Nephron progenitor cell (in vitro differentiated cells): ENCODE measurements around the gene SGPP1.

Experiments
- DNase-seq: peaks from one replicate; pipeline ENCODE4 v3.0.0; 2021
- H3K27ac Mint-ChIP-seq: 2 replicates; pipeline ENCODE4 v1.8.0; 2021; ENCODE audit warnings: mild to moderate bottlenecking, moderate library complexity, mixed read lengths
- H3K27me3 Mint-ChIP-seq: 2 replicates; pipeline ENCODE4 v1.8.0; 2021; ENCODE audit warnings: mild to moderate bottlenecking, low read depth, mixed read lengths; ENCODE audit not compliant: poor library complexity
- H3K36me3 Mint-ChIP-seq: 2 replicates; pipeline ENCODE4 v1.8.0; 2021; ENCODE audit warnings: low read depth, mixed read lengths
- H3K4me1 Mint-ChIP-seq: 2 replicates; pipeline ENCODE4 v1.8.0; 2021; ENCODE audit warnings: mixed read lengths
- H3K4me3 Mint-ChIP-seq: 2 replicates; pipeline ENCODE4 v1.8.0; 2021; ENCODE audit warnings: mild to moderate bottlenecking, moderate library complexity, mixed read lengths
- H3K9me3 Mint-ChIP-seq: 2 replicates; pipeline ENCODE4 v1.8.0; 2021; ENCODE audit warnings: mild to moderate bottlenecking, moderate library complexity, mixed read lengths
- CTCF ChIP-seq: fragments of 200-600 bp; sonication (generic); IDR thresholded peaks from 2 replicates; pipeline ENCODE4 v1.5.0; 2021; ENCODE audit warnings: antibody characterized with exemption

The SGPP1 gene

GRCh38 chr14:63727736-63728728 lies at the start of gene SGPP1:
Gene SGPP1, minus strand, starts transcription at chr14:63728065. Its CDS starts 121 bp downstream, at chr14:63727944.
- Mint-ChIP-seq H3K27me3 (peaks cover 17% of the 10 kb centered on the region), H3K27ac (peak within 1 kb of the TSS; percentile 96), H3K9me3 (peaks cover 6% of the 10 kb centered on the region), H3K4me1 (peaks cover 19% of the 10 kb centered on the region), H3K4me3 (peak within 1 kb of the TSS; percentile 99), H3K36me3 (no peaks in the 10 kb centered on the region)
- peak; percentile 31 for TF ChIP-seq CTCF
- peak; percentile 88 for DNase-seq

GRCh38 chr14:63777024-63777423 lies 49.2 kb upstream of the SGPP1 start:
- DNase-seq: no peak
- no peak for TF ChIP-seq CTCF
- no peaks in the 10 kb centered on the region for H3K9me3 Mint-ChIP-seq
- no peaks in the 10 kb centered on the region for H3K36me3 Mint-ChIP-seq
- no peak overlapping the region for H3K27ac Mint-ChIP-seq
- no peaks in the 10 kb centered on the region for H3K4me1 Mint-ChIP-seq
- no peak overlapping the region for H3K4me3 Mint-ChIP-seq
- H3K27me3 Mint-ChIP-seq: peaks cover 9% of the 10 kb centered on the region

- H3K4me3 Mint-ChIP-seq: no peak overlapping the region
- peak overlapping the region; percentile 58 for H3K27ac Mint-ChIP-seq
- no peaks in the 10 kb centered on the region for H3K36me3 Mint-ChIP-seq
- no peaks in the 10 kb centered on the region for H3K4me1 Mint-ChIP-seq
- no peak for DNase-seq
- peaks cover 7% of the 10 kb centered on the region for H3K27me3 Mint-ChIP-seq
- no peak for TF ChIP-seq CTCF
- no peaks in the 10 kb centered on the region for H3K9me3 Mint-ChIP-seq
Measured at GRCh38 chr14:63773504-63773903, 45.6 kb upstream of the SGPP1 start.

GRCh38 chr14:63770187-63770807 lies 42.4 kb upstream of the SGPP1 start:
- Mint-ChIP-seq H3K27me3 (peaks cover 7% of the 10 kb centered on the region), H3K4me1 (peaks cover 11% of the 10 kb centered on the region), H3K9me3 (no peaks in the 10 kb centered on the region), H3K27ac (no peak overlapping the region), H3K36me3 (no peaks in the 10 kb centered on the region), H3K4me3 (no peak overlapping the region)
- peak; percentile 28 for TF ChIP-seq CTCF
- peak; percentile 15 for DNase-seq

- Mint-ChIP-seq H3K4me3 (no peak overlapping the region), H3K36me3 (no peaks in the 10 kb centered on the region), H3K27me3 (peaks cover 3% of the 10 kb centered on the region), H3K4me1 (peaks cover 11% of the 10 kb centered on the region), H3K9me3 (peaks cover 4% of the 10 kb centered on the region), H3K27ac (peak overlapping the region; percentile 57)
- no peak for TF ChIP-seq CTCF
- no peak for DNase-seq
Measured at GRCh38 chr14:63766611-63767010, 38.7 kb upstream of the SGPP1 start.
